HG02870 (cell line): Measurements from ENCODE around the gene CDC42.
"Not testable (repeated sequence)": the region's sequence is repeated elsewhere in the genome, so short reads cannot be mapped to it uniquely, and the experiment has no call there.

Experiments
- ATAC-seq: cut with Tn5 transposase; IDR thresholded peaks from one replicate; pipeline ENCODE4 v1.9.1; 2021; ENCODE audit warnings: mild to moderate bottlenecking, moderate library complexity; ENCODE audit not compliant: unreplicated experiment

The CDC42 gene

DNA sequence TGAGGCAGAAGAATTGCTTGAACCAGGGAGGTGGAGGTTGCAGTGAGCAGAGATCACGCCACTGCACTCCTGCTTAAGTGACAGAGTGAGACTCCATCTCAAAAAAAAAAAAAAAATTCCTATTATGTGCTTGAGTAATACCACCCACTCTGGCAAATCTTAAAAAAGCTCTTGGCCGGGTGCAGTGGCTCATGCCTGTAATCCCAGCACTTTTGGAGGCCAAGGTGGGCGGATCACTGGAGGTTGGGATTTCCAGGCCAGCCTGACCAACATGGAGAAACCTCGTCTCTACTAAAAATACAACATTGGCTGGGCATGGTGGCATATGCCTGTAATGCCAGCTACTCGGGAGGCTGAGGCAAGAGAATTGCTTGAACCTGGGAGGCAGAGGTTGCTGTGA, 17.7 kb upstream of the CDC42 start:
- not testable (repeated sequence) for ATAC-seq

DNA sequence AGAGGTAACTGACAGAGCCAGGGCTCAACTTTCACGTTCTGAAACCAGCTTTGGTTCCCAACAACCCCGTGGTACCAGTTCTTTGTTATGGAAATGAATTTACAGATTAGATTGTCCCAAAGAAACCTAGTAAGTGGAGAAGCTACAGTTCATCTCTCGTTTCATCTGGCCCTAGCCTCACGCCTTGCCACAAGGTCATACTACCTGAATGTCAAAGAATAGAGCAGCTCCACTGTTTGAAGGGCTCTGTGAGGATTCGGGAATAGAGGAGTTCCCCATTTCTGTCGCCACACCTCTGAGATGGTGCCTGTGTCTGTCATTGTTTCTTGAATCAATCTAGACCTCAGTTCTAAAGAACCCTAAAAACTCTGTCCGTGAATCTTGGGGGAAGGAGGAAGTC, 15.0 kb upstream of the CDC42 start:
- ATAC-seq = no peak

DNA sequence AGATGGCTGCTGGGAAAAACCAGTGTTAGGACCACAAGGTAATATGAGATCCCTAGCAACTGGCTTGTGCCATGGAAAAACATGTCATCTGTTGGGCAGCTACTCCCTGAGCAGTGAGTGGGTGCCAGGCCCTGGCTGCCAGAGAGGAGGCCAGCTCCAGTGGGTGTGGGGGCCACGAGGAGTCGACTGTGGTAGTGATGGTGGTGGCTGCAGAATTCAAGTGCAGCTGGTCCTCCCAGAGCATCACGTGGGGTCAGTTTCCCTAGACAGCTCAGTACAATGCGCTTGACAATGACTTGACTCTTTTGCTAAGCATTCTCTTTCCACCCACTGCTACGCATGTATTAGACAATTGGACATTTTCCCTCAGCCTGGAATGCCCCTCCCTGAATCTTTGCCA, 14.5 kb upstream of the CDC42 start:
- ATAC-seq = no peak

GRCh38 chr1:22039594-22040285, 12.8 kb upstream of the CDC42 start:
- ATAC-seq = peak; percentile 96

GRCh38 chr1:22040286-22040623, 12.3 kb upstream of the CDC42 start:
- no peak for ATAC-seq

GRCh38 chr1:22041505-22041904, 11.0 kb upstream of the CDC42 start:
- ATAC-seq = no peak

- ATAC-seq = no peak
Observed at GRCh38 chr1:22043198-22043769, 9.2 kb upstream of the CDC42 start.

DNA sequence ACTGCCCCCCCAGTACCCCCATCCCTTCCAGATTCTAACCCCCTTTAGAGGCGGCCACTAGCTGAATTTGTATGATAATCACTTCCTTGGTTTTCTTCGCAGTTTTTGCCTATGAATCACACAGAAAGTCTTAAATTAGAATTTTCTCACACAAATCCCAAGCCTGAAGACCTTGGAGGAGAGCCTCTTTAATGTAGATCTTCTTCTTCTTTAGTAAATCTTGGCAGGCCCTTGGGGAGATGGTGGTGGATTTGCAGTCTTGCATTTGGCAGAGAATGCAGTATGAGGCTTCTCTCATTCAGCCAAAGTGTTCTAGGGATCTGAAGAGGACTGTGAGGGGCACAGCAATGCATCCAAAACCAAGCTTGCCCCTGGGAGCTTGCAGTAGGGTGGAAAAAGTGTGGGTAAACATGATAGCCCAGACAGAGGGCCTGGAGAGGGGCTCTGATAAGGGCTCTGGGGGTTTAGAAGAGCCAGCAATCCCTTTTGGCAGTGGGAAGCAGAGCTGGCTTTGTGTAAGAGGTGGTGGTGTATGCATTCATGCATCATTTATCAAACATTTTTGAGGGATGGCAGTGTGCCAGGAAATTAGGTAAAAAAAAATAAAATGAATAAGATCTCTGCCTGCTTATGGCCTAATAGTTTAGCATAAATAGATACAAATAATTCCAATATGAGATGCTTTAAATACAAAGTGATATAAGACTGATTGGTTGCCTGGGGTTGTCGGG, 7.7 kb upstream of the CDC42 start:
- ATAC-seq = no peak

DNA sequence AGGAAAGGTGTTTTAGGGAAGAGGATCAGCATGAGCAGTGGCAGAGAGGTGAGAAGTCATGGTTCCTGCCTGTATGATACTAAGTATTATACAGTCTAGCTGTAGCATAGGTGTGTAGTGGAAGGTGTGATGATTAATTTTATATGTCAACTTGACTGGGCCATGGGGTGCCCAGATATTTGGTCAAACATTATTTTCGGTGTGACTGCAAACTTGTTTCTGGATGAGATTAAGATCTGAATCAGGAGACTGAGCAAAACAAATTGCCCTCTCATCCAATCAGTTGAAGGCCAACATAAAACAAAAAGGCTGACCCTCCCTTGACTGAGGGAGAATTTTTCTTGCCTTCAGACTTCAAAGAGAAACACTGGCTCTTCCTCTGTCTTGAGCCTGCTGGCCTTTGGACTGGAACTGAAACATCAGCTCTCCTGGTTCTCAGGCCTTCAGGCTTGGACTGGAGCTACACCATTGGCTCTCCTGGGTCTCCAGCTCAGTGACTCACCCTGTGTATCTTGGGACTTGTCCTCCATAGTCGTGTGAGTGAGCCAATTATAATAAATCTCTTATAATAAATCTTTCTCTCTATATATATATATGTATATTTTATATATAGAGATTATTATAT, 6.8 kb upstream of the CDC42 start:
- no peak for ATAC-seq

DNA sequence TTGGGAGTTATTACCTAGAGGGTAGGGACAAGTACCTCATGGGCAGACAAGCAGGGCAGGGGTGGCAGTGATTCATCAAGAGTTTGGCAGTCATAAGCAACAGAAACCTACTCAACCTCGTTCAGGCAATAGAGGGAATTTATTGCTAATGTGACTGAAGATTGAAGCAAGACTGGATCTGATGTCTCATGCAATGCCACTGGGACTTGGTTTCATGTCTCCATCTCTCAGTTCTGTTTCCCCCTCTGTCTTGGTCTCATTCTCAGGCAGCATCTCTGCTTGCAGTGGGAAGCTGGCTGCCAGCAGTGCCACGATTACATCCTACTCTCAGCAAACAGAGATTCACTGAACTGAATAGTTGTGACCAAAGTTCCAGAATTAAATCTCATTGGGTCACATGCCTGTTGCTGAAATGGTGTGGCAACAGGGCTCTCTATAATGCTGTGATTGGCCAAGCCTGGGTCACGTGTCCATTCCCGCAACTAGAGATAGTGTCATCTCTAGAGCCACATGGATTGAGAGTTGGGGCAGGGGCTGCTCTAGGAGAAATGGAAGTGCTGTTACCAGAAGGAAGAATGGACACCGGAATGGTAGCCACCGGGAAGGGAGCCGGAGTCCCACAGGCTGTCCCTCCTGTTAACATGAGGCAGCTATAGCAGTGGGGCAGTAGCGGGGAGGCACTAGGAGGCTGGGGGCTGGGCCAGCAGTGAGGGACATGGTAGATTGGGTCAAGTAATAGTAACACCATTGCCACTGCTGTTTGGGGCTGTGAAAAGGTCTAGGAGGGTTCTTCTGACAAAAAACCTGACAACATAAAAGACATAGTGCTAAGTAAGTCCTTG, 3.9 kb upstream of the CDC42 start:
- no peak for ATAC-seq

GRCh38 chr1:22050330-22050729, 2.2 kb upstream of the CDC42 start:
- ATAC-seq = no peak

DNA sequence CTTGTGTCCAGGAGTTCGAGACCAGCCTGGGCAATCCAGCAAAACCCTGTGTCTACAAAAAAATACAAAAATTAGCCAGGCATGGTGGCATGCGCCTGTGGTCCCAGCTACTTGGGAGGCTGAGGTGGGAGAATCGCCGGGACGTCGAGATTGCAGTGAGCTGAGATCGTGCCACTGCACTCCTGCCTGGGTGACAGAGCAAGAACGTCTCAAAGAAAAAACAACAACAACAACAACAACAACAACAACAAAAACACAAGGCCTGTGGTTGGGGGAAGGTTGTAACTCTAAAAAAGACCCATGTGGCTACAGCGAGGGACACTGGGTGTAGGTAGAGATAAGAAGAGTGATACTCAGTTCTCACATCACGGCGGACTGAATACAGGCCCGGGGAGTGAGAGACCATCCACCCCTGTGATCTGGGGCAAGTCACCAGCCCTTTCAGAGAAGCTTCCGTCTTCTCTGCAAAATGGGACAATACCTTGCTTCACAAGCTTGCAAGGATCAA, 848 bp upstream of the CDC42 start:
- no peak for ATAC-seq

- ATAC-seq = peak; percentile 22
Observed at GRCh38 chr1:22053017-22053860, 730 bp downstream of the CDC42 start.

DNA sequence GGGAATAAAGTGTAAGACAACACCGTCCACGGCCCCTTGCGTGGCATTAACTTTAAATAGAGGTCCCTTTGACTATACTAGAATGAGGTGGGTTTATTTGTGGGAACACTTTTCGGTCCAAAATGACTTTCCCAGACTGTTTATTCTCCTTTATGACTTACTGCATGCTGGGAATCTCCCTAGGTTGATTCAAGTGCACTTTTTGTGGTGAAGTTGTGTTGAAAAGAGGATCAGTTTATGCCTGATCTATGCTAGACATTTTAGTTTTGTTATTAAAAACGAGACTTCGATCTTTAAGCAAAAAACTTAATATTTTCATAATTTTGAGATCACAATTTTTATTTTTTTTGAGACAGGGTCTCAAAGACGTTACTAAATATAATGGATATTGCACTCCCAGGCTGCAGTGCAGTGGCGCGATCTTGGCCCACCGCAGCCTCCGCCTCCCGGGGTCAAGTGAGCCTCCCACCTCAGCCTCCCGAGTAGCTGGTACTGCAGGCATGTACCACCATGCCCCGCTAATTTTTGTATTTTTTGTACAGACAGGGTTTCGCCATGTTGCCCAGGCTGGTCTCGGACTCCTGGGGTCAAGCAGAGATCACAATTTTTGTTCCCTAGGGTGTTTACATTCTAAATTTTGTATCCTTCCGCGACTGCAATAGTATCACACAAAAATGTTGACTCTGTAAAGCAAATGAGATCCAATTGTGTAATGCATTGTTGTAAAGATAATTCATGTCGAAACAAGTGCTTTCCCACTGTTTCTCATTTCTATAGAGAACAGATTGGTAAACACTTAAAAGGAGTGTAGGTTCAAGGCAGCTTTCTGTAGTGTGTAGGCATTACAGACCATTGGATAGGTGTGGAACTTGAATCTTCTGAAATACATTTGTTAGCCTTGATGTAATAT, 1.6 kb downstream of the CDC42 start:
- no peak for ATAC-seq

DNA sequence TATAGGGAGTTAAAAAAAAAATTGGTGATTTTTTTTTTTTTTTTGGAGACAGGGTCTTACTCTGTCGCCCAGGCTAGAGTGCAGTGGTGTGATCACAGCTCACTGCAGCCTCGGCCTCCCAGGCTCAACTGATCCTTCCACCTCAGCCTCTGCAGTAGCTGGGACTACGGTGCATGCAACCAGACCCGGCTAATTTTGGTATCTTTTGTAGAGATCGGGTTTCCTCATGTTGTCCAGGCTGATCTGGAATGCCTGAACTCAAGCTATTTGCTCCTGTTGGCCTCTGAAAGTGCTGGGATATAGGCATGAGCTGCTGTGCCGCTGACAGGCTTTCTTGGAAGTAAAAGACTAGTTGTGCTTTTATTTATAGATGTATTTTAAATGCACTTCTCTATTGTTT, 3.0 kb downstream of the CDC42 start:
- no peak for ATAC-seq

- ATAC-seq = no peak
Observed at GRCh38 chr1:22056043-22056442, 3.5 kb downstream of the CDC42 start.

DNA sequence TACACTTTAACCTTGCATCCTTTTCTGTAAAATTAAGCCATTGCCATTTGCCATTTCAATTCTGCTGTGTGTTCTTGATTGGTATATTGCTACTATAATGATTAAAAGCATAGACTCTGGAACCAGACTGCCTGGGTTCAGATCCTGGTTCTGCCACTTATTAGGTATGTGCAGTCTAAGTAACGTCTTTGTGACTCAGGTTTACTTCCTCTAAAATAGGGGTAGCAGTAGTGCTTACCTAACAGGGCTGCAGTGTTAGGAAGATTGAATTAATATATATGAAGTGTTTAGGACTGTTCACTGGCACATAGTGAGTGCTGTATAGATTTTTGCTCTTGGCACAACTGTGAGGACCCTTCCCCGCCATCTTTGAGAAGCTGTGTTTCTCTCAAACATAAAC, 4.4 kb downstream of the CDC42 start:
- ATAC-seq = no peak

- ATAC-seq = no peak
Observed at GRCh38 chr1:22057861-22058260, 5.4 kb downstream of the CDC42 start.
